IPS-11a (cell line): ENCODE measurements around the gene DYSF.
"Not testable (repeated sequence)": the region's sequence is repeated elsewhere in the genome, so short reads cannot be mapped to it uniquely, and the experiment has no call there.

Experiments
- H3K4me3 ChIP-seq: one replicate; pipeline ENCODE4 v1.5.1; 2013; ENCODE audit warnings: low read depth, low read length, control low read depth

DYSF gene

GRCh38 chr2:71633086-71633485 lies 179.7 kb downstream of the DYSF start:
- no peak overlapping the region for H3K4me3 ChIP-seq

- H3K4me3 ChIP-seq = no peak overlapping the region
Observed at GRCh38 chr2:71634567-71634966, 181.2 kb downstream of the DYSF start.

GRCh38 chr2:71635798-71636197 lies 182.4 kb downstream of the DYSF start:
- H3K4me3 ChIP-seq = no peak overlapping the region

GRCh38 chr2:71637168-71637567 lies 183.8 kb downstream of the DYSF start:
- H3K4me3 ChIP-seq = no peak overlapping the region

GRCh38 chr2:71637736-71638135 lies 184.4 kb downstream of the DYSF start:
- no peak overlapping the region for H3K4me3 ChIP-seq

GRCh38 chr2:71639735-71640134 lies 186.4 kb downstream of the DYSF start:
- H3K4me3 ChIP-seq = no peak overlapping the region

GRCh38 chr2:71640489-71640888 lies 187.1 kb downstream of the DYSF start:
- no peak overlapping the region for H3K4me3 ChIP-seq

- H3K4me3 ChIP-seq = no peak overlapping the region
Observed at GRCh38 chr2:71643674-71644357, 190.5 kb downstream of the DYSF start.

GRCh38 chr2:71646028-71646427 lies 192.7 kb downstream of the DYSF start:
- H3K4me3 ChIP-seq = no peak overlapping the region

GRCh38 chr2:71647356-71647755 lies 194.0 kb downstream of the DYSF start:
- no peak overlapping the region for H3K4me3 ChIP-seq

GRCh38 chr2:71655498-71655897 lies 202.1 kb downstream of the DYSF start:
- no peak overlapping the region for H3K4me3 ChIP-seq

- not testable (repeated sequence) for H3K4me3 ChIP-seq
Observed at GRCh38 chr2:71658256-71658655, 204.9 kb downstream of the DYSF start.

- no peak overlapping the region for H3K4me3 ChIP-seq
Observed at GRCh38 chr2:71658771-71659170, 205.4 kb downstream of the DYSF start.

GRCh38 chr2:71659868-71660518 lies 206.6 kb downstream of the DYSF start:
- no peak overlapping the region for H3K4me3 ChIP-seq

GRCh38 chr2:71661782-71662181 lies 208.4 kb downstream of the DYSF start:
- no peak overlapping the region for H3K4me3 ChIP-seq

- H3K4me3 ChIP-seq = no peak overlapping the region
Observed at GRCh38 chr2:71662665-71663394, 209.5 kb downstream of the DYSF start.

- H3K4me3 ChIP-seq = no peak overlapping the region
Observed at GRCh38 chr2:71664161-71664560, 210.8 kb downstream of the DYSF start.

- H3K4me3 ChIP-seq = no peak overlapping the region
Observed at GRCh38 chr2:71665168-71666093, 212.1 kb downstream of the DYSF start.

GRCh38 chr2:71666094-71666474 lies 212.7 kb downstream of the DYSF start:
- H3K4me3 ChIP-seq = no peak overlapping the region

GRCh38 chr2:71667256-71668182 lies 214.2 kb downstream of the DYSF start:
- H3K4me3 ChIP-seq = no peak overlapping the region
